GM13977 (cell line): ENCODE data around the gene USP31.

Source experiments
- DNase-seq: peaks from one replicate; pipeline ENCODE4 v3.0.0; 2012; ENCODE audit warnings: low spot score
- in situ Hi-C: fragments of 300-500 bp; cut with MboI; formaldehyde crosslinking; loops from one replicate; pipeline ENCODE4 v1.12.0; 2022; ENCODE audit warnings: low sequenced_read_pairs, low pct_unique_long_range_greater_than_20kb, mixed read lengths, inconsistent platforms; ENCODE audit not compliant: unreplicated experiment
- TF ChIP-seq, protein P1 (sequence below): IDR thresholded peaks from 2 replicates; pipeline ENCODE4 v1.5.1; 2012; ENCODE audit warnings: mild to moderate bottlenecking, control low read depth; ENCODE audit not compliant: insufficient read depth; ENCODE audit errors: extremely low read depth, missing control alignments

The USP31 gene

DNA sequence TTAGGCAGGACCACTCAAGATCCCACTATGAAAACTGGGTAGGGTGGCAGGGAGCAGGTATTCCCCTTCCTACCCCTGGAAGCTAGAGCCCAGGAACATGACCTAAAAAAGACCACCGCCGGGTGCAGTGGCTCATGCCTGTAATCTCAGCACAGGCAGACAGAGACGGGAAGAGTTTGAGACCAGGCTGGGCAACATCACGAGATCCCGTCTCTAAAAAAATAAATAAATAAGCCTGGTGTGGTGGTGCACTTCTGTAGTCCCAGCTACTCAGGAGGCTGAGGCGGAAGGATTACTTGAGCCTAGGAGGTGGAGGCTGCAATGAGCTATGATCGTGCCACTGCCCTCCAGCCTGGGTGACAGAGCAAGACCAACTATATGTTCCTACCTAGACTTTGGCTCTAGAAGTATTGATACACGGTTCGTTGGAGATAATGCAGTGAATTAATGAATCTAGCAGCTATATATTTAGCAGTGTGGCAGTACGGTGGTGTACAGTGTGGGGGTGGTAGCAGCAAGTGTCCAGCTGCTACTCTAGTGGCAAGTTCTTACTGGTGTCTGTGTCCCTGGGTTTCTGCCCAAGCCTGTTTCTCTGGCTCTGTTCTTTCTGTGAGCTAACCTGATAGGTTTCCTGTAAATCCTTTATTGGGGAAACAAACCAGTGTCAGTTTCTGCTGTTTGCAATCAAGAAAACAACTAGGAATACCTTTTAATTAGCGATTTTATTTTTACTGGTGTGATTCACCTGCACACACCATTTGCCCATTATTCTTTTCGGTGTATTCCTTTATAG, 3.3 kb upstream of the USP31 start:
- in situ Hi-C loops: no loop called here
- DNase-seq: no peak
- TF ChIP-seq, protein P1, sequence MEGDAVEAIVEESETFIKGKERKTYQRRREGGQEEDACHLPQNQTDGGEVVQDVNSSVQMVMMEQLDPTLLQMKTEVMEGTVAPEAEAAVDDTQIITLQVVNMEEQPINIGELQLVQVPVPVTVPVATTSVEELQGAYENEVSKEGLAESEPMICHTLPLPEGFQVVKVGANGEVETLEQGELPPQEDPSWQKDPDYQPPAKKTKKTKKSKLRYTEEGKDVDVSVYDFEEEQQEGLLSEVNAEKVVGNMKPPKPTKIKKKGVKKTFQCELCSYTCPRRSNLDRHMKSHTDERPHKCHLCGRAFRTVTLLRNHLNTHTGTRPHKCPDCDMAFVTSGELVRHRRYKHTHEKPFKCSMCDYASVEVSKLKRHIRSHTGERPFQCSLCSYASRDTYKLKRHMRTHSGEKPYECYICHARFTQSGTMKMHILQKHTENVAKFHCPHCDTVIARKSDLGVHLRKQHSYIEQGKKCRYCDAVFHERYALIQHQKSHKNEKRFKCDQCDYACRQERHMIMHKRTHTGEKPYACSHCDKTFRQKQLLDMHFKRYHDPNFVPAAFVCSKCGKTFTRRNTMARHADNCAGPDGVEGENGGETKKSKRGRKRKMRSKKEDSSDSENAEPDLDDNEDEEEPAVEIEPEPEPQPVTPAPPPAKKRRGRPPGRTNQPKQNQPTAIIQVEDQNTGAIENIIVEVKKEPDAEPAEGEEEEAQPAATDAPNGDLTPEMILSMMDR: no peak

DNA sequence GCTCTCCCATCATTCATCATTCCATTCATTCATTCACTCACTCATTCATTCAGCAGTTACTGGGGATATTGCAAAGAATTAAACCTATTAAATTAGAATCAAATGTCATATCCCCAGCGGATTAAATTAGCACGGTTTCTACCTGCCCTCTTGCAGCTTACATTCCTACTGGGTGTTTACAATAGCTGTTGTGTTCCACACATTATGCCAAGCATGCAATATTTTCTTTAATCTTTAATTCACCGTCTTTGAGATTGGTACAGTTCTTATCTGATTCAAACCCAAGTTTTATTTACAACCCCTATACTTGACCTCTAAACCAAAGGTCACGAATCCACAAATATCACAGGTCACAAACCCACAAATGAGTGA, 727 bp upstream of the USP31 start:
- TF ChIP-seq, protein P1: no peak
- DNase-seq: no peak
- in situ Hi-C loops: no loop called here

- in situ Hi-C loops: no loop called here
- peak; percentile 72 for DNase-seq
- TF ChIP-seq, protein P1: no peak
Observed at GRCh38 chr16:23148513-23149266, 562 bp downstream of the USP31 start.

- in situ Hi-C loops: no loop called here
- no peak for DNase-seq
- TF ChIP-seq, protein P1: no peak
Observed at GRCh38 chr16:23148166-23148512, 1.1 kb downstream of the USP31 start.

DNA sequence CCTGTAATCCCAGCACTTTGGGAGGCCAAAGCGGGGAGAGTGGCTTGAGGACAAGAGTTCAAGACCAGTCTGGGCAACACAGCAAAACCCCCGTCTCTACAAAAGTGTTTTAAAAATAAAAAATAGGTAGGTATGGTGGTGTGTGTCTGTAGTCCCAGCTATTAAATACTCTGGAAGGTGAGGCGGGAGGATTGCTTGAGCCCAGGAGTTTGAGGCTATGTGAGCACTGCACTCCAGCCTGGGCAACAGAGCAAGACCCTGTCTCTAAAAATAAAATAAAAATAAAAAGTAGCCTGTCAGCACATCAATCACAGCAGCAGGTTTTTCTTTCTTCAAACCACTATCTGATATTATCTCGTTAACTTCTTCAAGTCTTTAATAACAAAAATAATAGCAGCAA, 1.6 kb downstream of the USP31 start:
- no peak for DNase-seq
- TF ChIP-seq, protein P1: no peak
- in situ Hi-C loops: no loop called here

DNA sequence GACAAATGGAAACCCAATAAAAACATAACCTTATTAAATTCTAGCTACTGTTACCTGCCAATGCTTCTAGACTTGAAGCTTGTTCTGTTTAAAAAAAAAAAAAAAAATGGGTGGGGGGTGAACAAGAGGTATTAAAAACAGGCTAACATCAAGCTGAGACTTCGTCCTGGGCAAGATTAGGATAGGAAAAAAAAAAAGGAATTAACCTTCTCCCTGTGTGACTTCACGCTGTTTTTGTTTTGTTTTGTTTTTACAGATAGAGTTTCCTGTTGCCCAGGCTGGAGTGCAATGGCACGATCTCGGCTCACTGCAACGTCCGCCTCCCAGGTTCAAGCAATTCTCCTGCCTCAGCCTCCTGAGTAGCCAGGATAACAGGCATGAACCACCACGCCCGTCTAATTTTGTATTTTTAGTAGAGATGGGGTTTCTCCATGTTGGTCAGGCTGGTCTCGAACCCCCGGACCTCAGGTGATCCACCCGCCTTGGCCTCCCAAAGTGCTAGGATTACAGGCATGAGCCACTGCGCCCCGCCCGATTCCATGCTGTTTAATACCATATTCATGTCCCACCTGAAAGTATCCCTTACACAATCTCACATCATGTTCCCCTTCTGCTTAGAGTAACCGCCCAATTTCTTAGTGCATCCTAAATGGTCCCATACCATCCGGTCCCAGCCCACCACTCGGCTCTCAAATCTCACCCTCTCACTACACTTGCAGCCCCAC, 2.2 kb downstream of the USP31 start:
- no peak for DNase-seq
- in situ Hi-C loops: no loop called here
- TF ChIP-seq, protein P1: no peak
